Limb (tissue), 2 donors: Measurements from ENCODE around the gene CEP83.
"Not testable (repeated sequence)": the region's sequence is repeated elsewhere in the genome, so short reads cannot be mapped to it uniquely, and the experiment has no call there.

ENCODE experiments used
- DNase-seq, 2 donors: peaks; one replicate each; pipeline ENCODE4 v3.0.0-alpha.2; 2016; ENCODE audit errors: extremely low spot score in 2 of 2

CEP83 gene

DNA sequence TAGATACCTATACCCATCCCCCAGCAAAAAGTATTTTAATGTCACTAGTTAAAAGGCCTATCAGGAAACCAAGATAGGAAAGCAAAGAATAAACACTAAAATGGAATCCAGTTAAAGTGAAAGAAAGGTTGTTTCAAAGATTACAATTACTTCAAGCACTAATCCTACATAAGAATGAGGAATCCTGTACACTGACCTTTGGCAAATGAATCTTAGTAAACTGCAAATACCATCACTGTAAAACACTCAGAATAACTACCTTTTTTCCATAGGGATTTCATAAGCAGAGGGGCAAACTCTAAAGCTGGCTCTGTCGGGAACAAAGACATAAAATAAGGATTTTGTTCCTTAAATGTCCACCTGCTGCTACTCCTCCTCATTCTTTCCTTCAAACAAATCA is 25.9 kb downstream of the CEP83 start:
- DNase-seq: no peak

DNA sequence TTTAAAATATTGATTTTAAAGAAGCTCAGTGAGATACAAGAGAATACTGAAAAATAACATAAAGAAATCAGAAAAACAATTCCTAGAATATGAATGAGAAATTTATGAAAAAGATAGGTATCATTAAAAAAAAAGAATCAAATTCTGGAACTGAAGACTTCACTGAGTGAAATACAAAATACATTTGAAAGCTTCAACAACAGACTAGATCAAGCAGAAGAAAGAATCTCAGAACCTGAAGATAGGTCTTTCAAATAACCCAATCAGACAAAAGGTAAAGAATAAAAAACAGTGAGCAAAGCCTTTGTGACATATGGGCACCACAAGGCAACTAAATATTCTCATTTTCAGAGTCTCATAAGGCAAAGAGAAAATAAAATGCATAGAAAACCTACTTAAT is 29.4 kb downstream of the CEP83 start:
- DNase-seq: no peak

GRCh38 chr12:94429633-94430032 is 30.0 kb downstream of the CEP83 start:
- no peak for DNase-seq

GRCh38 chr12:94429191-94429590 is 30.5 kb downstream of the CEP83 start:
- no peak for DNase-seq

GRCh38 chr12:94427501-94428381 is 31.9 kb downstream of the CEP83 start:
- DNase-seq: peak; percentile 45 to 67

DNA sequence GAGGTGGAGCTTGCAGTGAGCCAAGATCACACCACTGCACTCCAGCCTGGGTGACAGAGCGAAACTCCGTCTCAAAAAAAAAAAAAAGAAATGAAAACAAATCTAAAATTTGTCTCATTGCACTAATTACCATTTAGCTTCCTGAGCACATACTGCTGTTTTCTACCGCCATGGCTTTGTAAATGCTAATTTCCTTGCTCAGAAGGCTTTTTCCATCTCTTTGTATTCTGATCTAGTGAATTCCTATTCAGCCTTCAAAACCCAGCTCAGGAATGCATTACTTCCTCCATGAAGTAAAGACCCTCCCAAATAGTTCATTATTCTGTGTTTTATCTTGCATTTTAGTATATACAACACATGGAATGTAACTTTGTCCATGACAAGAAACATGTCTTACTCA is 33.6 kb downstream of the CEP83 start:
- no peak for DNase-seq

GRCh38 chr12:94424830-94425229 is 34.8 kb downstream of the CEP83 start:
- not testable (repeated sequence) for DNase-seq

DNA sequence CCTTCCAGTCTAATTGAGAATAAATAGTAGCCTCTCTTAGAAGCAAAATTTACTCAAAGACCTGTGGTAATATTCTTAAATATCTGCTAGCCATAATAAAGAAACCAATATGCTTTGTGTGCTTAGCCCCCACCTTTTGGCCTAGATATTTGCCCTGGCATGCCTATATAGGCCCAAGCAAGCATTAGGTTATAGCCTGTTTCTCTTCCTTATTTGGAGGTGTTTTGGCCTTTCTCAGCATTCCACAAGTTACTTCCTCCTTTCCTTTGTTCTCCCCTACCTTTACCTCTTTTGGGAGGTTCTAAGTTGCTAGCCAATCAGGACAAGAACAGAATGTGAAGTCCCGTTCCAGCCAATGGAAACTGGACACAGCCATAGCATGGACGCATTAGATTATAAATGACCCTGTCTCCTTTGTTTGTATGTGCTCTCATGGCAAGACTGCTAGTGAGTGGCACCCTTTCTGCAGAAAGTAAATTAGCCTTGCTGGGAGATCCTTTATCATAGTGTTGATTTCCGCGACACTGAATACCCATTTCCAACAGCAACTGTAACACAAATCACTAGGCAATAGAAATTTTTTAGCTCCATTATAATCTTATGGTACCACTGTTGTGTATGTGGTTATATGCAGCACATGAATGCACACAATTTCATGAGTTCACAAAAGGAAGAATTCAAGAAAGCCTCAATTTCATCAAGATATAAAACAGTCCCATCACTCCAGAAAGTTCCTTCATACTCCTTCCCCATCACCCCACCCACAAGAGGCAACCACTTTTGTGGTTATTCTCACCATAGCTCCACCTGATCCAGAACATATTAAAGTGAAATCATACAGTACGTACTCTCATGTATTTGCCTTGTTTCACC is 37.6 kb downstream of the CEP83 start:
- DNase-seq: no peak

DNA sequence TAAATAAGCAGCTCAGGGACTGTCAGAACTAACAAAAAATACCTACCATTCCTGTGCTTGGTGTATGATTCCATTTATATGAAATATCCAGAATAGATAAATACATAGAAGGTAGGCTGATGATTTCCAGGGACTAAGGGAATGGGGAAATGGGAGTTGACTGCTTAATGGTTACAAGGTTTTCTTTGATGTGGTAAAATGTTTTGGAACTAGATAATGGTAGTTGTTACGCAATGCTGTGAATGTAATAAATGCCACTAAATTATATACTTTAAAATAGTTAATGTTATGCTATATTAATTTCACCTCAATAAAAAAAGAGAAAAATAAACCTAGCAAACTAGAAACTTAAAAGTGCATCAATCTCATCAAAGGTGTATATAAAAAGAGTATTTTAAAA is 41.1 kb downstream of the CEP83 start:
- DNase-seq: no peak

DNA sequence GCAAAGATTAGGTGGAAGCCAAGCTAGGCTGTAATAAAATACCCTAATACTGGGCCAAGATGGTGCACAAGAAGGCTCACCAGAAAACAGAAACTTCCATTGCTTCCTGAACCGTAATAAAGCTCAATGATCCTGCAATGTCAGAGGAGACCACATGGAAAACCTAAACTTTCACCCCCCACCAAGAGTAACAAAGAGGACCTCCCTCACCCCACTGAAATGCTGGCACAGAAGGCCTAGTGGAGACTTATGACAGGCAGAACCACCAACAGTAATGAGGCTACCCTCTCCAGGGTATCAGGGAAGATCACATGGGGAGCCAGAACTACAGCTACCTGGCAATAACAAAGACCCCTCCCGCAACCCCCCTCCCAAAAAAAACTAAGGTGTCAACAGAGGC is 43.1 kb downstream of the CEP83 start:
- no peak for DNase-seq

DNA sequence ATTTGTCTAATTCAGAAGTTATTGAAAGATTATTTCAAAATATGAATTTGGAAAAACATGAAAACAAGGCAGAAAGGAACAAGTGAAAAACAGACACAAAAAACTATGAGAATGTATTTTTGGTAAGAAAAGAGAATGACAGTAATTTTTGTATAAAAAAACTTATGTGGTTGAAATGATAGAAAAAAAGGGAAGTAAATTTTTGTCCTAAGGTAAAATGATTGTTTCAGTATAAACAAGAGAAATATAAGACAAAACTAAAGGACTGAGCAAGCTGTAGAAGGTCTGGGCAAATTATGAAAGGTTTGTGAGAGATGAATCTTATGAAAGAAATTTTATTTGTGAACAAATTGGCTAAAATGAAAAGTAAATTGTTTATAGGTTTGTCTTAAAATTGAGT is 44.6 kb downstream of the CEP83 start:
- no peak for DNase-seq

- no peak for DNase-seq
Measured at GRCh38 chr12:94405413-94406116, 54.1 kb downstream of the CEP83 start.

DNA sequence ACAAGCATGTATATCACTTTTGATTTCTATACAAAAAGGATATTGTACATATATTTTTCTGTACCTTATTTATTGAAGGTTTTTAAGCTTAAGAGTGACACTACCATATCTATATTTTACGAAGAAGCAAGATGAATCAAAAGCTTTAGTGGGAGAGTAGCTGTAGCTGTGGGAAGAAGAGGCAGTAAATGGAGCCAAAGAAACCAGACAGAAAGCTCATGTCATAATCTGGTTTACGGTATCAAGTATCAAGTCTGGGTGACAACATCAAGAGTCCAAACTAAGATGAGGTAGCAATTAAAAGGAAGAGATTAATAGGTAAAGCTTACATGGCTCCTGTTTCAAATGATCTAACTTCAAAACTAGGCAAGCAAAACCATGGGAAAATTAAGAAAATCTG is 54.8 kb downstream of the CEP83 start:
- DNase-seq: no peak

GRCh38 chr12:94401326-94401725 is 58.3 kb downstream of the CEP83 start:
- no peak for DNase-seq

DNA sequence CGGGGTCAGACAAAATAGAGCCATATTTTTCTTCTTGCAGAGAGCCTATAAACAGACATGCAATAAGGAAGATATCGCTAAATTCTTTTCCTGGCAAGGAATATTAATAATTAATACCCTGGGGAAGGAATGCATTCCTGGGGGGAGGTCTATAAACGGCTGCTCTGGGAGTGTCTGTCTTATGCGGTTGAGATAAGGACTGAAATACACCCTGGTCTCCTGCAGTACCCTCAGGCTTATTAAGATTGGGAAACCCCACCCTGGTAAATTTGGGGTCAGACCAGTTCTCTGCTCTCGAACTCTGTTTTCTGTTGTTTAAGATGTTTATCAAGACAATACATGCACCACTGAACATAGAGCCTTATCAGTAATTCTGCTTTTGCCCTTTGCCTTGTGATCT is 61.0 kb downstream of the CEP83 start:
- not testable (repeated sequence) for DNase-seq

DNA sequence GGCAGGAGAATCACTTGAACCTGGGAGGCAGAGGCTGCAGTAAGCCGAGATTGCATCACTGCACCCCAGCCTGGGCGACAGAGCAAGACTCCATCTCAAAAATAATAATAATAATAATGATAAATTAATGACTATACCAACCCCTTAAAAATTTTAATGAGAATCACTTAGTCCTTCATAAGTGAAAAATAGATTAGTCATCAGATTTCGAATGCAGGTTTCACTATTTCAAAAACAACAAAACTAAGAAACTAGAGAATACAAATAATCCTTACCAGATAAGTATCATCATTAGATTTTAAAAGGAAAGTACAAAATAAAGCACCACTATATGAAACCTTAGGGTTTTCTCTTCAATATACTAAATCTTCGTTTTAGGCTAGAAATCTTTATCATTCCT is 62.3 kb downstream of the CEP83 start:
- DNase-seq: no peak

- not testable (repeated sequence) for DNase-seq
Measured at GRCh38 chr12:94396014-94396413, 63.7 kb downstream of the CEP83 start.

GRCh38 chr12:94390130-94390485 is 69.6 kb downstream of the CEP83 start:
- no peak for DNase-seq

DNA sequence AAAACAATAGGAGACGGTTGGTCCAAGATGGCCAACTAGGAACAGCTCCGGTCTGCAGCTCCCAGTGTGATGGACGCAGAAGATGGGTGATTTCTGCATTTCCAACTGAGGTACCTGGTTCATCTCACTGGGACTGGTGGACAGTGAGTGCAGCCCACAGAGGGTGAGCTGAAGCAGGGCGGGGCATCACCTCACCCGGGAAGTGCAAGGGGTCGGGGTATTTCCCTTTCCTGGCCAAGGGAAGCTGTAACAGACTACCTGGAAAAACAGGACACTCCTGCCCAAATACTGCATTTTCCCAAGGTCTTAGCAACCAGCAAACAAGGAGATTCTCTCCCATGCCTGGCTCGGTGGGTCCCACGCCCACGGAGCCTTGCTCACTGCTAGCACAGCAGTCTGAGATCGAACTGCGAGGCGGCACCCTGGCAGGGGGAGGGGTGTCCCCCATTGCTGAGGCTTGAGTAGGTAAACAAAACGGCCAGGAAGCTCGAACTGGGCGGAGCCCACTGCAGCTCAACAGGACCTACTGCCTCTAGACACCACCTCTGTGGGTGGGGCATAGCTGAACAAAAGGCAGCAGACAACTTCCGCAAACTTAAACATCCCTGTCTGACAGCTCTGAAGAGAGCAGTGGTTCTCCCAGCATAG is 70.1 kb downstream of the CEP83 start:
- not testable (repeated sequence) for DNase-seq

DNA sequence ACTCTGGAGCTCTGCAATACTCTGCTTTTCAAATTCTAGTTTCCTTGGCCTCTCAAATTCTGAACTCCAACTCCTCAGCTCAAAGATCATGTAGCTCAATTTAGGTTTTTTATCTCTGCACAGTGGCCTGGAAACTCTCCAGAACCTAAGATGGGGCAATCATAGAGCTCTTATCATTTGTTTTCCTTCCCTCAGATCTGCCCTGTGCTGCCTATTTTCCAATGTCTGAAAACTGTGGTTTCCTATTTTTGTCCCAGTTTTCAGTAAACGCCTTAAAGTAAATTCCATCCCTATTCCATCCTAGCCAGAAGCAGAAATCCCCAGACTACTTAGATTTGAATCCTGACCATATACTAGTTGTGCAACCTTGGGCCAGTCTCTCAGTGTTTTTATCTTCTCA is 73.2 kb downstream of the CEP83 start:
- no peak for DNase-seq

- DNase-seq: no peak
Measured at GRCh38 chr12:94384030-94384429, 75.6 kb downstream of the CEP83 start.
